Calu3 (cell line): ENCODE results near the gene RNPS1. TPM values are rescaled to one million over a fixed set of nuclear protein-coding genes. Genes with fewer than 3 reads are reported as not detected.

Source experiments
- BruUV-seq: library from RNA; stranded (reverse); fragments of 400-500 nt; replicated peaks from 2 replicates; lab custom pipeline; 2021; lab: Mats Ljungman, UMichigan
- CTCF ChIA-PET: fragments of 300-600 bp; sonication (Branson Sonifier 250); formaldehyde crosslinking; loops from one replicate; lab custom pipeline; 2022; ENCODE audit warnings: antibody characterized with exemption; lab: Charles Lee
- DNase-seq: peaks from one replicate; pipeline ENCODE4 v3.0.0; 2022
- H3K27ac Mint-ChIP-seq: one replicate; pipeline ENCODE4 v1.8.0; 2022; ENCODE audit warnings: mixed read lengths; ENCODE audit not compliant: unreplicated experiment
- H3K27me3 Mint-ChIP-seq: one replicate; pipeline ENCODE4 v1.8.0; 2022; ENCODE audit warnings: mixed read lengths; ENCODE audit not compliant: unreplicated experiment
- H3K36me3 Mint-ChIP-seq: one replicate; pipeline ENCODE4 v1.8.0; 2022; ENCODE audit warnings: mild to moderate bottlenecking, moderate library complexity, mixed read lengths; ENCODE audit not compliant: insufficient read depth, unreplicated experiment
- H3K4me1 Mint-ChIP-seq: one replicate; pipeline ENCODE4 v1.8.0; 2022; ENCODE audit warnings: mild to moderate bottlenecking, low read depth, mixed read lengths; ENCODE audit not compliant: unreplicated experiment
- H3K4me3 Mint-ChIP-seq: one replicate; pipeline ENCODE4 v1.8.0; 2022; ENCODE audit warnings: mild to moderate bottlenecking, low read depth, moderate library complexity, mixed read lengths; ENCODE audit not compliant: unreplicated experiment
- H3K9me3 Mint-ChIP-seq: one replicate; pipeline ENCODE4 v1.8.0; 2022; ENCODE audit warnings: low read depth, mixed read lengths; ENCODE audit not compliant: unreplicated experiment
- CTCF ChIP-seq: fragments of 200-600 bp; IDR thresholded peaks from one replicate; pipeline ENCODE4 v1.8.0; 2022; ENCODE audit warnings: antibody characterized with exemption; ENCODE audit not compliant: unreplicated experiment
- intact Hi-C: fragments of 100-400 bp; cut with micrococcal nuclease; formaldehyde crosslinking; loops from one replicate; pipeline ENCODE4 v1.10.0; 2022; ENCODE audit not compliant: unreplicated experiment
- total RNA-seq: library from RNA; stranded (reverse); gene quantifications from 2 replicates; pipeline ENCODE4 v1.2.3, GENCODE V29; 2022

Gene RNPS1
- total RNA-seq, 1 experiment from 2014 or later, result 287 TPM

- TF ChIP-seq CTCF, result no peak
- Mint-ChIP-seq H3K27ac (peak within 1 kb of the TSS; percentile 72), H3K4me1 (peaks cover 42% of the 10 kb centered on the region), H3K4me3 (peak within 1 kb of the TSS; percentile 78), H3K9me3 (no peaks in the 10 kb centered on the region), H3K27me3 (no peaks in the 10 kb centered on the region), H3K36me3 (peaks cover 89% of the 10 kb centered on the region)
- no peak for DNase-seq
- intact Hi-C loops, result no loop called here
- CTCF ChIA-PET, result no interaction called here
- no TSS peak for BruUV-seq
These were observed 57.2 kb downstream of the RNPS1 start, which contains the start of gene BRICD5 for GRCh38 chr16:2210386-2211365. Gene BRICD5, minus strand, starts transcription at chr16:2210863. Its CDS starts 30 bp downstream, at chr16:2210833.

- TF ChIP-seq CTCF, result no peak
- no TSS peak for BruUV-seq
- Mint-ChIP-seq H3K36me3 (peaks cover 89% of the 10 kb centered on the region), H3K27ac (no peak overlapping the region), H3K27me3 (no peaks in the 10 kb centered on the region), H3K4me1 (peaks cover 42% of the 10 kb centered on the region), H3K9me3 (no peaks in the 10 kb centered on the region), H3K4me3 (no peak overlapping the region)
- DNase-seq, result no peak
- CTCF ChIA-PET, result no interaction called here
- intact Hi-C loops, result no loop called here
These were observed 58.0 kb downstream of the RNPS1 start for GRCh38 chr16:2210009-2210332.

- Mint-ChIP-seq H3K9me3 (no peaks in the 10 kb centered on the region), H3K27me3 (no peaks in the 10 kb centered on the region), H3K4me1 (peaks cover 46% of the 10 kb centered on the region), H3K36me3 (peaks cover 88% of the 10 kb centered on the region), H3K4me3 (no peak overlapping the region), H3K27ac (no peak overlapping the region)
- no peak for TF ChIP-seq CTCF
- no peak for DNase-seq
- no TSS peak for BruUV-seq
- CTCF ChIA-PET, result no interaction called here
- intact Hi-C loops, result no loop called here
These were observed 58.5 kb downstream of the RNPS1 start for GRCh38 chr16:2209258-2210008.

GRCh38 chr16:2208772-2209171 is 59.2 kb downstream of the RNPS1 start:
- H3K4me1 Mint-ChIP-seq, result peaks cover 50% of the 10 kb centered on the region
- no peaks in the 10 kb centered on the region for H3K27me3 Mint-ChIP-seq
- H3K4me3 Mint-ChIP-seq, result no peak overlapping the region
- H3K36me3 Mint-ChIP-seq, result peaks cover 92% of the 10 kb centered on the region
- intact Hi-C loops, result no loop called here
- CTCF ChIA-PET, result no interaction called here
- H3K9me3 Mint-ChIP-seq, result no peaks in the 10 kb centered on the region
- DNase-seq, result no peak
- TF ChIP-seq CTCF, result no peak
- BruUV-seq, result no TSS peak
- H3K27ac Mint-ChIP-seq, result no peak overlapping the region
